Measurements from ENCODE around the gene STAT3. TPM values are rescaled to one million over a fixed set of nuclear protein-coding genes. Genes with fewer than 3 reads are reported as not detected.

STAT3 gene
- polyA plus RNA-seq, 1 of the 3 experiments (the other 2 are of a cell fraction), result 35.7 TPM

GRCh38 chr17:42405963-42406495, 17.8 kb upstream of the STAT3 start:
- peaks cover 47% of the 10 kb centered on the region for H3F3A ChIP-seq (replicated peaks; ENCODE audit: insufficient read depth)
- ChIA-PET POLR2A (interaction anchor here (0.8 to 1.1 kb wide), 2 partner anchors 83 to 131 kb away, joined by 3 to 5 read pairs; partner anchors contain the start of gene STAT5B), CTCF (interaction anchor here (0.5 to 26.0 kb wide), 53 partner anchors 9 to 527 kb away, joined by 3 to 683 read pairs (median 5); partner anchors contain the start of genes CAVIN1, KCNH4 and STAT3)
- peaks cover 18 to 35% of the 10 kb centered on the region in 2 experiments; a peak in 3 of 4 replicates for H3K4me1 ChIP-seq (ENCODE audit: control insufficient read depth in 1 of 2, insufficient read depth in 2 of 2, low read depth in 1 of 2, low read length in 1 of 2)
- H3K79me2 ChIP-seq (ENCODE audit: insufficient read depth), result peaks cover 98% of the 10 kb centered on the region
- DNase-seq, result peak; percentile 89
- no peaks in the 10 kb centered on the region for H3K9me2 ChIP-seq
- peak overlapping the region in 1 of 2 experiments; percentile 18; a peak in 1 of 4 replicates for H3K4me3 ChIP-seq (ENCODE audit: low read depth in 2 of 2, low read length in 1 of 2)
- H3K9ac ChIP-seq, result no peak overlapping the region
- WGBS (ENCODE audit: low lambda C conversion rate), result 68% methylated on average over 21 of the region's 26 CpGs
- peaks cover 16 to 43% of the 10 kb centered on the region in 2 experiments for H3K36me3 ChIP-seq (replicated peaks in 1 of 2; ENCODE audit: control insufficient read depth in 1 of 2, insufficient read depth in 2 of 2, low read length in 1 of 2)
- TF ChIP-seq MEF2A (IDR thresholded peaks at IDR 0.05; ENCODE audit: borderline replicate concordance, low read depth) (no peak), NFIC (IDR thresholded peaks at IDR 0.05; ENCODE audit: borderline replicate concordance) (no peak), CTCF (IDR thresholded peaks at IDR 0.05) (peak; percentile 79), RCOR1 (IDR thresholded peaks at IDR 0.05; ENCODE audit: low read length) (0 out of 2 replicates have a peak, but pooled peaks have one; percentile 15), RAD21 (IDR thresholded peaks at IDR 0.05; ENCODE audit: low read length) (peak; percentile 92), SMC3 (IDR thresholded peaks at IDR 0.05; ENCODE audit: low read depth, low read length) (peak; percentile 88), SIN3A (IDR thresholded peaks at IDR 0.05; ENCODE audit: borderline replicate concordance, low read depth, low read length) (no peak), FOXM1 (IDR thresholded peaks at IDR 0.05; ENCODE audit: low read depth) (no peak)
- H2AFZ ChIP-seq (ENCODE audit: low read depth), result no peak overlapping the region
- H4K20me1 ChIP-seq (ENCODE audit: insufficient read depth), result peaks cover 98% of the 10 kb centered on the region
- H3K27ac ChIP-seq (ENCODE audit: low read depth in 2 of 2, low read length in 1 of 2), result no peak overlapping the region; a peak in 1 of 4 replicates
- H3K27me3 ChIP-seq (ENCODE audit: insufficient read depth), result no peaks in the 10 kb centered on the region
- no peak overlapping the region for H3K4me2 ChIP-seq
- no peaks in the 10 kb centered on the region for H3K9me3 ChIP-seq

- no peak for DNase-seq
- no peaks in the 10 kb centered on the region for H3K9me3 ChIP-seq
- no peak overlapping the region for H3K4me3 ChIP-seq (ENCODE audit: low read depth in 2 of 2, low read length in 1 of 2)
- H3K79me2 ChIP-seq (ENCODE audit: insufficient read depth), result peaks cover 88% of the 10 kb centered on the region
- H3K9me2 ChIP-seq, result no peaks in the 10 kb centered on the region
- no peak overlapping the region for H2AFZ ChIP-seq (ENCODE audit: low read depth)
- no peaks in the 10 kb centered on the region for H3K27me3 ChIP-seq (ENCODE audit: insufficient read depth)
- ChIA-PET POLR2A (no interaction called here), CTCF (interaction anchor here (0.8 to 26.0 kb wide), 19 partner anchors 10 to 224 kb away, joined by 3 to 683 read pairs (median 8); partner anchors contain the start of genes CAVIN1, KCNH4 and STAT3)
- peaks cover 97% of the 10 kb centered on the region for H4K20me1 ChIP-seq (ENCODE audit: insufficient read depth)
- TF ChIP-seq NFIC (IDR thresholded peaks at IDR 0.05; ENCODE audit: borderline replicate concordance) (no peak), EZH2phosphoT487 (IDR thresholded peaks at IDR 0.05; ENCODE audit: borderline replicate concordance, low read depth) (no peak), EP300 (IDR thresholded peaks at IDR 0.05; ENCODE audit: borderline replicate concordance in 1 of 2, low read depth in 1 of 2, low read length in 1 of 2) (no peak), RAD21 (IDR thresholded peaks at IDR 0.05; ENCODE audit: low read length) (no peak), FOXJ3 (CRISPR knock-in tag; IDR thresholded peaks at IDR 0.05) (no peak), USF2 (IDR thresholded peaks at IDR 0.05; ENCODE audit: borderline replicate concordance, low read depth, low read length) (no peak), JUND (IDR thresholded peaks at IDR 0.05) (no peak), CTCF (IDR thresholded peaks at IDR 0.05) (no peak), ELF1 (IDR thresholded peaks at IDR 0.05) (no peak), NRF1 (IDR thresholded peaks at IDR 0.05; ENCODE audit: low read depth, low read length) (no peak), CHD2 (IDR thresholded peaks at IDR 0.05; ENCODE audit: low read length, partially characterized antibody) (no peak), POLR2AphosphoS5 (IDR thresholded peaks at IDR 0.05; ENCODE audit: low read depth, low read length) (no peak)
- H3K36me3 ChIP-seq (replicated peaks in 1 of 2; ENCODE audit: control insufficient read depth in 1 of 2, insufficient read depth in 2 of 2, low read length in 1 of 2), result peaks cover 16 to 42% of the 10 kb centered on the region in 2 experiments
- no peak overlapping the region for H3K9ac ChIP-seq
- no peak overlapping the region for H3K27ac ChIP-seq (ENCODE audit: low read depth in 2 of 2, low read length in 1 of 2)
- no peak overlapping the region for H3K4me2 ChIP-seq
- peaks cover 50% of the 10 kb centered on the region for H3F3A ChIP-seq (replicated peaks; ENCODE audit: insufficient read depth)
- WGBS (ENCODE audit: low lambda C conversion rate), result 97% methylated on average over 35 of the region's 35 CpGs
- H3K4me1 ChIP-seq (ENCODE audit: control insufficient read depth in 1 of 2, insufficient read depth in 2 of 2, low read depth in 1 of 2, low read length in 1 of 2), result peaks cover 17 to 30% of the 10 kb centered on the region in 2 experiments; a peak in 3 of 4 replicates
Measured at GRCh38 chr17:42405076-42405475, 16.8 kb upstream of the STAT3 start.
